Fibroblast of lung (primary cell): ENCODE results near the gene SLC44A5. TPM values are rescaled to one million over a fixed set of nuclear protein-coding genes. Genes with fewer than 3 reads are reported as not detected.

Experiments used
- DNase-seq, 2 donors: peaks; one replicate each; pipeline versions ENCODE4 v3.0.0 to v3.0.0-alpha.2; 2010; ENCODE audit warnings: low read depth in 2 of 2
- H2AFZ ChIP-seq: 2 replicates; pipeline ENCODE4 v1.5.1; 2012; ENCODE audit warnings: low read length, control low read depth, inconsistent platforms
- H3K27ac ChIP-seq: 2 replicates; pipeline ENCODE4 v1.5.1; 2011; ENCODE audit warnings: low read length, control low read depth; ENCODE audit not compliant: insufficient read depth
- H3K27me3 ChIP-seq: 2 replicates; pipeline ENCODE4 v1.5.1; 2011; ENCODE audit warnings: mild to moderate bottlenecking, low read length; ENCODE audit not compliant: control insufficient read depth, insufficient read depth
- H3K36me3 ChIP-seq: 2 replicates; pipeline ENCODE4 v1.5.1; 2011; ENCODE audit warnings: low read length; ENCODE audit not compliant: control insufficient read depth, insufficient read depth
- H3K4me1 ChIP-seq: 2 replicates; pipeline ENCODE4 v1.5.1; 2011; ENCODE audit warnings: low read length; ENCODE audit not compliant: control insufficient read depth, insufficient read depth; ENCODE audit errors: extremely low read depth
- H3K4me2 ChIP-seq: 2 replicates; pipeline ENCODE4 v1.5.1; 2011; ENCODE audit warnings: low read length, control low read depth; ENCODE audit not compliant: insufficient read depth; ENCODE audit errors: extremely low read depth
- H3K4me3 ChIP-seq, 4 experiments: fragments of 200-600 bp in 1 of 4; sonication (generic) in 1 of 4; replicated peaks in 1 of 4; 2 replicates each; pipeline ENCODE4 v1.5.1; 2011 to 2016; ENCODE audit warnings: low read length in 4 of 4, low read depth in 3 of 4, mild to moderate bottlenecking in 3 of 4, control low read depth in 2 of 4, inconsistent platforms in 1 of 4, mixed read lengths in 1 of 4; ENCODE audit not compliant: insufficient read depth in 1 of 4; ENCODE audit errors: control extremely low read depth in 1 of 4
- H3K79me2 ChIP-seq: 2 replicates; pipeline ENCODE4 v1.5.1; 2012; ENCODE audit warnings: mild to moderate bottlenecking, low read length, inconsistent platforms; ENCODE audit not compliant: control insufficient read depth, insufficient read depth
- H3K9ac ChIP-seq: 2 replicates; pipeline ENCODE4 v1.5.1; 2011; ENCODE audit warnings: mild to moderate bottlenecking, low read length, control low read depth; ENCODE audit not compliant: insufficient read depth
- H3K9me3 ChIP-seq: 2 replicates; pipeline ENCODE4 v1.5.1; 2012; ENCODE audit warnings: low read depth, low read length; ENCODE audit not compliant: control insufficient read depth, insufficient read depth
- H4K20me1 ChIP-seq: 2 replicates; pipeline ENCODE4 v1.5.1; 2011; ENCODE audit warnings: low read length; ENCODE audit not compliant: control insufficient read depth, insufficient read depth; ENCODE audit errors: extremely low read depth
- CTCF ChIP-seq, 2 donors: IDR thresholded peaks in 1 of 2; conservative IDR thresholded peaks in 1 of 2; 1 replicate in 1 of 2; 2 replicates in 1 of 2; pipeline ENCODE4 v1.5.1; 2011 to 2012; ENCODE audit warnings: low read length in 2 of 2, control low read depth in 1 of 2, inconsistent platforms in 1 of 2, low read depth in 1 of 2, mild to moderate bottlenecking in 1 of 2
- EZH2 ChIP-seq: IDR thresholded peaks from 2 replicates; pipeline ENCODE4 v1.5.1; 2012; ENCODE audit warnings: low read length, control low read depth, mild to moderate bottlenecking; ENCODE audit errors: missing control alignments
- polyA plus RNA-seq, 2 donors: library from polyadenylated mRNA; depleted of rRNA in 1 of 2; stranded (reverse) in 1 of 2; unstranded in 1 of 2; fragments of >200 nt; gene quantifications; 2 replicates each; pipeline ENCODE4 v1.2.1, GENCODE V29; 2011 to 2012; ENCODE audit warnings: missing spikeins in 1 of 2
- total RNA-seq: library from RNA; depleted of rRNA; stranded (reverse); fragments of >200 nt; gene quantifications from 2 replicates; pipeline ENCODE4 v1.2.1, GENCODE V29; 2014

Gene SLC44A5
- total and polyA plus RNA-seq, 2 donors (not counting 1 experiment from before 2014, with no cell fraction given): under 0.01 to 0.03 TPM

GRCh38 chr1:75548721-75549480, 62.0 kb downstream of the SLC44A5 start:
- Histone ChIP-seq H2AFZ (no peak overlapping the region), H3K4me1 (no peaks in the 10 kb centered on the region), H4K20me1 (no peaks in the 10 kb centered on the region), H3K79me2 (no peaks in the 10 kb centered on the region), H3K9me3 (no peaks in the 10 kb centered on the region), H3K27ac (no peak overlapping the region), H3K9ac (no peak overlapping the region), H3K4me2 (no peak overlapping the region), H3K4me3 (no peak overlapping the region), H3K27me3 (no peaks in the 10 kb centered on the region), H3K36me3 (no peaks in the 10 kb centered on the region)
- peak in 1 of 2 donors; percentile 92 for DNase-seq
- no peak for TF ChIP-seq CTCF (conservative IDR thresholded peaks at IDR 0.05 in 1 of 2, IDR thresholded peaks at IDR 0.05 in 1 of 2; ENCODE audit: low read depth in 1 of 2, low read length in 2 of 2)
- no peak for TF ChIP-seq EZH2

DNA sequence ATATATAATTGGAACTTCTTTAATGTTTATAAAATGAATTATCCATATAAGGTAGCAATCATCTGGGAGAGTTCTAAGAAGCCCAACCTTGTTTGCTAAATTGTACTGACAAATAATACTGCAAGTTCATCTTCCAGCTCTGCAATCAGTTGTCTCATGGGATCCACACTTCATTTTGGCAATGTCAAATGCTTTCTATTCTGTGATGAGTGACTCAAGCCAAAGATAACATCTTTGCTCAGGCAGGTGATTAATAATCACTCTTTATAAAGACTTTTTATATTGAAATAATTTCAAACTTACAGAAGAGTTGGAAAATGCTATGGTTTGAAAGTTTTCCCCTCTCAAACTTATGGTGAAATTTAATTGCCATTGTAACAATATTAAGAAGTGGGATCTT, 67.2 kb downstream of the SLC44A5 start:
- peak in 1 of 2 donors; percentile 42 for DNase-seq
- Histone ChIP-seq H3K36me3 (no peaks in the 10 kb centered on the region), H3K4me1 (no peaks in the 10 kb centered on the region), H3K4me3 (no peak overlapping the region), H3K27me3 (no peaks in the 10 kb centered on the region), H3K4me2 (no peak overlapping the region), H3K27ac (no peak overlapping the region), H3K9me3 (no peaks in the 10 kb centered on the region), H3K79me2 (no peaks in the 10 kb centered on the region), H2AFZ (no peak overlapping the region), H3K9ac (no peak overlapping the region), H4K20me1 (no peaks in the 10 kb centered on the region)
- TF ChIP-seq EZH2: no peak
- TF ChIP-seq CTCF (conservative IDR thresholded peaks at IDR 0.05 in 1 of 2, IDR thresholded peaks at IDR 0.05 in 1 of 2; ENCODE audit: low read depth in 1 of 2, low read length in 2 of 2): no peak

DNA sequence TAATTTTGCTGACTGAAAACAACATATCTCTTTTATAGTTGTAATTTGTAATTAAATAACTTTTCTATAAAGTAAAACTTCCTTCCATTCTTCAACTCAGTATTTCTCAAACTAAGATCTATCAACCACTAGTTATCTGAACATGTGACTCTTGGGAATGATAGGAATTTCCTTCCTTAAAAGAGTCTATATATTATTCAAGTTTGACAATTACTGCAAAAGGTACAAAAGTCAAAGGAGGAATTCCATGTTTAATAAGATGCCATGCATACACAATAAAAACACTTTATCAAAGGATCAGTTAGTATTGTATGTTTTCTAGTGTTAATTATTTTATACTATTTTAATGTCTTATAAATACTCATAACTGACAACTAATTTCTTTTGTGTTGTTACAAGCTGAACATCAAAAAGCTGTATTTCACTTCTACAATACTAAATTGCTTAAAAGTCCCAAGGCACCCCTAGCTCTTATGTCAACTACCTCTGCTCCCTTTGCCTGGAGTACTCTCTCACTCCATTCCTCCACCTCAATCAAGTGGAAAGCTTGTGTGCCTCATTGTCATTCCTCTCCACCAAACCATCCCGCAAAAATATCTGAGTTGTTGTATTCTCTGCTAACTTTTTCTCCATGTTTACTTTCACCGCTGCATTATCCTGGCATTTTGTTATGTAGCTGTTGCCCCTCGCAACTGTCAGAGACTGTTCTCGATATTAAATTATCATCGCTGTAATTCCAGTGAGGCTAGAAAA, 67.9 kb downstream of the SLC44A5 start:
- no peaks in the 10 kb centered on the region for H3K4me1 ChIP-seq
- TF ChIP-seq EZH2 (no peak), CTCF (conservative IDR thresholded peaks at IDR 0.05 in 1 of 2, IDR thresholded peaks at IDR 0.05 in 1 of 2; ENCODE audit: low read depth in 1 of 2, low read length in 2 of 2) (no peak)
- H3K9ac ChIP-seq: no peak overlapping the region
- H2AFZ ChIP-seq: no peak overlapping the region
- no peaks in the 10 kb centered on the region for H3K9me3 ChIP-seq
- DNase-seq: peak in 1 of 2 donors; percentile 64
- no peak overlapping the region for H3K4me2 ChIP-seq
- no peak overlapping the region for H3K27ac ChIP-seq
- no peaks in the 10 kb centered on the region for H3K27me3 ChIP-seq
- no peaks in the 10 kb centered on the region for H4K20me1 ChIP-seq
- no peaks in the 10 kb centered on the region for H3K36me3 ChIP-seq
- no peak overlapping the region for H3K4me3 ChIP-seq
- no peaks in the 10 kb centered on the region for H3K79me2 ChIP-seq
